ENCODE results near the gene SSX4B. TPM values are rescaled to one million over a fixed set of nuclear protein-coding genes. Genes with fewer than 3 reads are reported as not detected.
"Not testable (repeated sequence)": the region's sequence is repeated elsewhere in the genome, so short reads cannot be mapped to it uniquely, and the experiment has no call there.

Gene SSX4B, protein sequence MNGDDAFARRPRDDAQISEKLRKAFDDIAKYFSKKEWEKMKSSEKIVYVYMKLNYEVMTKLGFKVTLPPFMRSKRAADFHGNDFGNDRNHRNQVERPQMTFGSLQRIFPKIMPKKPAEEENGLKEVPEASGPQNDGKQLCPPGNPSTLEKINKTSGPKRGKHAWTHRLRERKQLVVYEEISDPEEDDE
- total RNA-seq (ENCODE audit: insufficient read depth, low replicate concordance), result not detected

DNA sequence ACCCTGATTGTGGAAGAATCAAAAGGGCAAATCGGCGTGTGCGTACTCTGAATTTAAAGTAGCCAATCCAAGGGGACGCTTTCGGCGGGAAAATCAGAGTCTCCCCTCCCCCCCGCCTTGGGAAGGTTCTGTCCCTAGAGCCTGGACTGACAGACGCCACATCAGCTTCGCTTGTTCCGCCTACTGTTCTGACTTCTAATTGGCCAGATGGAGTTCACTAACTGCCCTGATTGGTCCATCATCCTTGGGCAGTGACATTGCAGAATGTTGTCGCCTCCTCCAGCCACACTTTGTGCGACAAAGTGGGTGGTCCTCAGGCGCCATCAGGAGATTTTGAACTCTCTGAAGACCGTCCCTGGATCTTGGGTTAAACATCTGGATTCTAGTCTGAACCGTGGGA, at the start of gene SSX4B:
TSS of gene SSX4B (minus strand) at position 101 of the 400 bp plus-strand sequence. CDS start 588 bp downstream, outside the sequence.
- not testable (repeated sequence) for DNase-seq (ENCODE audit: low spot score)

DNA sequence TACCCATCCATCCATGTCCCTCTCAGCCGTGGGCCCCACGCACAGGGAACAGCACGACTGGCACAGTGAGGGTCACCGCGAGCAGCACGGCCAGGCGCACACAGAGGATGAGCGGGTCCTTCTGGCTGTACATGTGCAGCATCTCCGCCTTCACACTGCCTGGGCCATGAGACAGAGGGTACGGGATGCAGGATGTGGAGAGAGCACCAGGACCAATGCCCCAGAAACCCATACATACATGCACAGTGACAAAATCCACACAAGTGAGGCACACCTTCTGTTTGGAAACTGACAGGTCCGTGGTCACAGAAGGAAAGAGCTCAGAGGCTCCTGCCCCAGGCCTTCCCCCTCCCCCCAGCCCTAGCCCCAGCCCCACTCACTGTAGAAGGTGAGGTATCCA, 48.8 kb upstream of the SSX4B start:
- DNase-seq (ENCODE audit: low spot score), result no peak

DNA sequence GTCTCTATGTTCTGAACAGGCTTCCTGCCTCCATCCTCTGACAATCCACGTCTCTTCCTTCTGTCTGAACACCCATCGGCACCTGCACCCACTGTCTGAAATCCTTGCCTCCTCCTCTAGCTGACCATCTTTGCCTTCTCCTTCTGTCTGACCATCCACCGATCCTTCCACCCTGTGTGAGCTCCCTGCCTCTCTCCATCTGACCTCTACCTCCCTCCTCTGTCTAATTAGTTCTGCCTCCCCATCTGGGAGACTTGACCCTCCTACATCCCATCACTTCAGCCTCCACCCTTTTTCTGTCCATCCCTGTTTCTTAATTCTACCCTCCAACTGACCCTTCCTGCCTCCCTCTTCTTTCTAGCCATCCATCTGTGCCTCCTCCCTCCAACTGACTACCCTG, 48.3 kb upstream of the SSX4B start:
- DNase-seq (ENCODE audit: low spot score), result no peak

DNA sequence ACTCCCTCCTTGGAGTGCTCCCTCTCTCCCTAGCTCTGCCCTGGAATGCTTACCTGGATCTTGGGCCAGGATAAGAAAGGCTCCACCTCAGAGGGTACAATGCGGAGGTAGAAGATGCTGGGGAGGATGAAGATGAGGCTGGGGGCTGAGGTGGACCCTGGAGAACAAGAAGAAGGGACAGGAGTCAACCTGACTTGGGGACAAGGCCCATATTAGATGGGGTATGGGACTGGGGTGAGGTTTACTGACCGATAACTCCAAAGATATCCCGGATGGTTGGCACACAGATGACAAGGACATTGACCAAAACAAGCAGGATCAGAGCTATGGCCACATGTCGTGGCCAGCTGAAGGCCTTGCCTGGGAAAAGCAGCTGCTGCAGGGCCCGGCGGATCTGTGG, 47.7 kb upstream of the SSX4B start:
- no peak for DNase-seq (ENCODE audit: low spot score)

DNA sequence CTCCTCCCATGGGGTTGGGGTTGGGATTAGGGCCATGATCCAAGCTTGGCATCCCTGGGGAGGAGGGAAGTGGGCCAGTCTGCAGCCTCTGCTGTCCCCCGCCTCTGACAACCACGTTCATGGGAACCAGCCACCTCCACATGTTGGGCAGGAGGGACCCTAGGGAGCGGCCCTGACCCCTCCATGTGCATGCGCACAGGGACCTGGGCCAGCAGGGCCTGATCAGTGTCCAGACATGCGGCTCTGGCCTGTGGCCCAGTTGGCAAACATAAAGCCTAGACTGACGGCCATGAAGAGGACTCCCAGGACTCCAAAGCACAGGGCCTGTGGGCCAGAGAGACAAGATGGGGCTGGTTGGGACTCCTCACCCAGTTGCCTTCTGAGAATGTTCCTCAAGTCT, 47.0 kb upstream of the SSX4B start:
- DNase-seq (ENCODE audit: low spot score), result no peak

DNA sequence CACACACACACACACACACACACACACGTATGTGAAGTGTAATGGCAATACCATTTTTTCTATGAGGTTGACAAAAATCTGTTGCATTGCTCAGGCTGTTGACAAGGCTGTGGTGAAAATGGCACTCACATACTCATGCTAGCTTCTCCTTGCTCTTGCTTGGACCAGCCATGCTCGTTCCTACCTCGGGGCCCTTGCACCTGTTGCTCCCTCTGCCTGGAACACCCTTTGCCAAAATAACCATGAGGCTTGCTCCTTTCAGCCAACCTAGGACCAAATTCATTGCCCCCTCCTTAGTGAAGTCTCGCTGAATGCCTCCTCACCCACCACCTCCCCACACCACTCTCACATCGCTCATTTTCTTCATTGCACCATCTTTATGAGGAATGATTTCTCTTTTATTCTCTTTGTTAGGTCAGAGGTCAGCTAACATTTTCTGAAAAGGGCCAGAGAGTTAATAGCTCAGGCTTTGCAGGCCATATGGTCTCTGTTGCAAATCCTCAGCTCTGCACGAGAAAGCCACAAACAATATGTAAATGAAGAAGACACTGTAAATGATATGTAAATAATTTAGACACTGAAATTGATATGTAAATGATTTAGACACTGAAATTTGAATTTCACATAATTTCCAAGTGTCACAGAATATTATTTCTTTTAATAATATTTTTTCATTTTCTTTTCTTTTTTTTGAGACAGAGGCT, 45.0 kb upstream of the SSX4B start:
- DNase-seq (ENCODE audit: low spot score), result no peak

DNA sequence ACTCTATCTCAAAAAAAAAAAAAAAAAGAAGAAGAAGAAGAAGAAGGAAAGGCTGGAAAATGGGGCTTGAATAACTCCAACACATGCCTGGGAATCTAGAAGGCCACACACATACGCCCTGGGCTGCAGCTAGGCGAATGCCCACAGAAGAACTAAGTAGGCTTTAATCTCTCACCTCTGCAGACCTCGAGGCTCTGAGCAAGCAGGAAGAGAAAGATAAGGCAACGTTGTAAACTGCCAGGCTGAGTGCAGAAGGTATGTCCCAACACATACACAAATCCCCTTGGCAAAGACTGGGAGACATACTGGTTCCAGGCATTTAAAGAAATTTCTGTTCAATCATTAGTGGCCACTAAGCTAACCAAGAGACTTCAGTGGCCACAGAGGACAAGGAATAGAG, 39.9 kb upstream of the SSX4B start:
- no peak for DNase-seq (ENCODE audit: low spot score)

DNA sequence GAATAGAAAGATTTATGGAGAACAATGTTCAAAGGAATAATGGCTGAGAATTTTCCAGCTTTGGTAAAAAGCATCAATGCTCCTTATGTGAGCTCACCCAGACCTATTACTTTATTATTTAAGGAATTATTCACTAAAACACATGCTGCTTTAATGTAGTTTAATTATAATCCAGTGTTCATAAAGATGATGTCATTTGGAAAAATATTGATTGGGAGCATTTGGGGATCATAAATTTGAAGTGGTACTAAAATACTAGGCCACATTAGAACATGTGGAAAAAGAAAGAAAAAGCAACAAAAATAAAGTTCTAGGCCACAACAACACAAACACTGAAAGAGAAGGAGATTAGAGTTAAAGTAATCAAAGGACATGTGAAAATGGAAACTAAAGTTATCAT, 38.3 kb upstream of the SSX4B start:
- no peak for DNase-seq (ENCODE audit: low spot score)

DNA sequence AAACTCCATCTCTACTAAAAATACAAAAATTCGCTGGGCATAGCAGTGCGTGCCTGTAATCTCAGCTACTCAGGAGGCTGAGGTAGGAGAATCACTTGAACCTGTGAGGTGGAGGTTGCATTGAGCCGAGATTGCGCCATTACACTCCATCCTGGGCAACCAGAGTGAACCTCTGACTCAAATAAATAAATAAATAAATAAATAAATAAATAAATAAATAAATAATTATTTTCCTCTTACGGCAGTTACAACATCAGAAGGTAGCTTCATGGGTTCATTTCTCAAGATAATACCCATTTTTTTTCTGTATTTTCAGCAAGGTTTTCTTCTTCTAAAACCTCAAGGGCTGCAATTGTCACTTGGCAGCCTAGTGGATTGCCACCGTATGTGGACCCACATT, 35.4 kb upstream of the SSX4B start:
- not testable (repeated sequence) for DNase-seq (ENCODE audit: low spot score)

DNA sequence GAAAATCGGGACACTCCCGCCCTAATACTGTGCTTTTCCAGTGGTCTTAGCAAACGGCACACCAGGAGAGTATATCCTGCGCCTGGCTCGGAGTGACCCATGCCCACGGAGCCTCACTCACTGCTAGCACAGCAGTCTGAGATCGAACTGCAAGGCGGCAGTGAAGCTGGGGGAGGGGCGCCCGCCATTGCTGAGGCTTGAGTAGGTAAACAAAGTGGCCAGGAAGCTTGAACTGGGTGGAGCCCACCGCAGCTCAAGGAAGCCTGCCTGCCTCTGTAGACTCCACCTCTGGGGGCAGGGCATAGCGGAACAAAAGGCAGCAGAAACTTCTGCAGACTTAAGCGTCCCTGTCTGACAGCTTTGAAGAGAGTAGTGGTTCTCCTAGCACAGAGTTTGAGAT, 22.0 kb upstream of the SSX4B start:
- DNase-seq (ENCODE audit: low spot score), result not testable (repeated sequence)

DNA sequence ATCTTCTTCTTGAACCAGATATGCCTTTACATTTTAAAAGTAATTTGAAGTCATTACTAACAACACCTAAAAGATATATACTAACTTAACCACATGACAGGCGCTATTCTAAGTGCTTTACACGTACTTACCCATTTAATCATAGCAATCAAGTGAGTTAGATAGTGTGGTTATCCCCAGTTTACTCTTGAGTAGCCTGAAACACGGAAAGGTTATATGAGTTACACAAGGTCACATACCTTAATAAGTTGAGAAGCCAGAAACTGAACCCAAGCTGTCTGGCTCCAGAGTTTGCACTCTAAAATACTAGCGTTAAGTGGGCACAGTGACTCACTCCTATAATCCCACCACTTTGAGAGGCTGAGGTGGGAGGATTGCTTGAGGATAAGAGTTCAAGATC, 18.4 kb upstream of the SSX4B start:
- not testable (repeated sequence) for DNase-seq (ENCODE audit: low spot score)

DNA sequence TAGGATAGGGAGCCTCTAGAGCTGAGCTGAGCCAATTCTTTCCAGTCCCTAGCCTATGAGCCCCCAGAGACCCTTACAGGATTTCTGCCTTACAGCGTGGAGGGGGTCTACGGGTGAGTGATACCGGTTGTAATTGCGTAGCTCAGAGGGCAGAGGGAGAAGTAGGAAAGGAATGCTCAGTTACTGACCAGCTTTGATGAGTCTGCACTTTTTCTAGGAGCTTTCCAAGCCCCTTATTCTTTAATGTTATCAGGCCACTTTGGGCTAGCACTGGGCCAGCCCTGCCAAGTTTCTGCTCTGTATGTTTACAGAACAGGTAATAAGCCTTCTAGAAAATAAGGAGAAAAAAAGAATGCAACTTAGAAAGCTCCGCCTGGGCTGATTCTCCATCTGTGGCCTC, 17.8 kb upstream of the SSX4B start:
- DNase-seq (ENCODE audit: low spot score), result not testable (repeated sequence)

DNA sequence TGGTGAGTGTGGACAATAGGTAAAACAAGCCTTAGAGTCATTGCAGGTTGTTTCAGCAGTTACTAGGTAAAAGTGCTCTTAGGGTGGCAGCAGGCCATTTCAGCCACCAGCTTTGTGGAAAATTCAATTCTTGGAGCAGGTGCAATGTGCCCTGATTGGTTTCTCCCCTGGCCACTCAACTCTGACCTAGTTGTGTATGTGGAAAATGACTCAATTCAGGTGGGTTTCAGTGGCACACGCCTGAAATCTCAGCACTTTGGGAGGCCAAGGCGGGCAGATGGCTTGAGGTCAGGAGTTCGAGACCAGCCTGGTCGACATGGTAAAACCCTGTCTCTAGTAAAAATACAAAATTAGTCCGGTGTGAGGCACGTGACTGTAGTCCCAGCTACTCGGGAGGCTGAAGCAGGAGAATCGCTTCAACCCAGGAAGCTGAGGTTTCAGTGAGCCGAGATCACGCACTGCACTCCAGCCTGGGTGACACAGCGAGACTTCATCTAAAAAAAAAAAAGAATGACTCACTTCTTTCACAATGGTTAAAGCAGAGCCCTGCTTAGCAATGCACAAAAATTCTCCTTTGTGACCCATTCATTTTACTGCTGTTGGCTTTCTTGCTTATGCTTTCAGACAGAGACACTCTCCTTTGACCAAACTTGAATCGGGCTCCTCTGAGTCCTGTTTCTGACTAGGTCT, 15.4 kb upstream of the SSX4B start:
- not testable (repeated sequence) for DNase-seq (ENCODE audit: low spot score)

DNA sequence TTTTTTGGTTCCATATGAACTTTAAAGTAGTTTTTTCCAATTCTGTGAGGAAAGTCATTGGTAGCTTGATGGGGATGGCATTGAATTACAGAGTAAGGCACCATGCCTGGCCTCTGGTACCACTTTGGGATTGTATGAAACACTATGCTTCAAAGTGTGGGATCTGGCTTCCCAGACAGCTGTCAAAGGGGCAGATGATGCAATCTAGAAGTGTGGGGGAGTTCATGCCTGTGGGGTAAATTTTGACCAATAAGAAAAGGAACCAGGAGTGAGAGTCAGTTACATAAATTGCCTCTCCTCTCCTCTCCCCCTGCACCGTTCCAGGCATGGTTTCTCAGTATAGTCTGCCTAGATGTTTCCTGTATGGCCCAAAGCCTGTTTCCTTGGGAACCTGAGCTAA, 13.9 kb downstream of the SSX4B start:
- DNase-seq (ENCODE audit: low spot score), result not testable (repeated sequence)

DNA sequence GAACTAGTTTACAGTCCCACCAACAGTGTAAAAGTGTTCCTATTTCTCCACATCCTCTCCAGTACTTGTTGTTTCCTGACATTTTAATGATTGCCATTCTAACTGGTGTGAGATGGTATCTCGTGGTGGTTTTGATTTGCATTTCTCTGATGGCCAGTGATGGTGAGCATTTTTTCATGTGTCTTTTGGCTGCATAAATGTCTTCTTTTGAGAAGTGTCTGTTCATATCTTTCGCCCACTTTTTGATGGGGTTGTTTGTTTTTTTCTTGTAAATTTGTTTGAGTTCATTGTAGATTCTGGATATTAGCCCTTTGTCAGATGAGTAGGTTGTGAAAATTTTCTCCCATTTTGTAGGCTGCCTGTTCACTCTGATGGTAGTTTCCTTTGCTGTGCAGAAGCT, 14.8 kb downstream of the SSX4B start:
- not testable (repeated sequence) for DNase-seq (ENCODE audit: low spot score)

DNA sequence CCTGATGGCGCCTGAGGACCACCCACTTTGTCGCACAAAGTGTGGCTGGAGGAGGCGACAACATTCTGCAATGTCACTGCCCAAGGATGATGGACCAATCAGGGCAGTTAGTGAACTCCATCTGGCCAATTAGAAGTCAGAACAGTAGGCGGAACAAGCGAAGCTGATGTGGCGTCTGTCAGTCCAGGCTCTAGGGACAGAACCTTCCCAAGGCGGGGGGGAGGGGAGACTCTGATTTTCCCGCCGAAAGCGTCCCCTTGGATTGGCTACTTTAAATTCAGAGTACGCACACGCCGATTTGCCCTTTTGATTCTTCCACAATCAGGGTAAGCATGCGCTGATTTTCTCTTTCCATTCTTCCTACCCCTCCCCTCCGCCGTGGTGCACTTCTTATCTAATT, 28.5 kb downstream of the SSX4B start, which contains the start of gene SSX4:
TSS of gene SSX4 (plus strand) at position 301 of the 400 bp plus-strand sequence. CDS start 515 bp downstream, outside the sequence.
- DNase-seq (ENCODE audit: low spot score), result not testable (repeated sequence)

DNA sequence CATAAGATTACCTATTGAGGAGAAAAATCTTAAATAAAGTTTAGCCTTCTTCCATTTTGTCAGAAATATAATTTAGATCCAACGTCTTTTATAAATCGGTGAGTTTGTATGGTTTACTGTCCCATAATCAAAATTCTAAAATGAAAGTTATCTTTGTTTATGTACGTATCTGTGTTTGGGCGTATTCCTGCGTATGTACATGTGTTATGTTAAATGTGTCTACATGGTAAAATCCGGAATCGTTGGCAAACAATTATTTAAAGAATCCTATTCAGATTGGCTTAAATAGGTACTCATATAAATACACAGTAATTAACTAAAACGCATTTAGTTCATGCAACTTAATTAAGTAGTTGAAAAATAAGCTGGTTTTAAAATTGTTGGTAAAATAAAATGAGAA, 41.4 kb downstream of the SSX4B start:
- DNase-seq (ENCODE audit: low spot score), result not testable (repeated sequence)

DNA sequence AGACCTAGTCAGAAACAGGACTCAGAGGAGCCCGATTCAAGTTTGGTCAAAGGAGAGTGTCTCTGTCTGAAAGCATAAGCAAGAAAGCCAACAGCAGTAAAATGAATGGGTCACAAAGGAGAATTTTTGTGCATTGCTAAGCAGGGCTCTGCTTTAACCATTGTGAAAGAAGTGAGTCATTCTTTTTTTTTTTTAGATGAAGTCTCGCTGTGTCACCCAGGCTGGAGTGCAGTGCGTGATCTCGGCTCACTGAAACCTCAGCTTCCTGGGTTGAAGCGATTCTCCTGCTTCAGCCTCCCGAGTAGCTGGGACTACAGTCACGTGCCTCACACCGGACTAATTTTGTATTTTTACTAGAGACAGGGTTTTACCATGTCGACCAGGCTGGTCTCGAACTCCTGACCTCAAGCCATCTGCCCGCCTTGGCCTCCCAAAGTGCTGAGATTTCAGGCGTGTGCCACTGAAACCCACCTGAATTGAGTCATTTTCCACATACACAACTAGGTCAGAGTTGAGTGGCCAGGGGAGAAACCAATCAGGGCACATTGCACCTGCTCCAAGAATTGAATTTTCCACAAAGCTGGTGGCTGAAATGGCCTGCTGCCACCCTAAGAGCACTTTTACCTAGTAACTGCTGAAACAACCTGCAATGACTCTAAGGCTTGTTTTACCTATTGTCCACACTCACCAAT, 43.9 kb downstream of the SSX4B start:
- not testable (repeated sequence) for DNase-seq (ENCODE audit: low spot score)

DNA sequence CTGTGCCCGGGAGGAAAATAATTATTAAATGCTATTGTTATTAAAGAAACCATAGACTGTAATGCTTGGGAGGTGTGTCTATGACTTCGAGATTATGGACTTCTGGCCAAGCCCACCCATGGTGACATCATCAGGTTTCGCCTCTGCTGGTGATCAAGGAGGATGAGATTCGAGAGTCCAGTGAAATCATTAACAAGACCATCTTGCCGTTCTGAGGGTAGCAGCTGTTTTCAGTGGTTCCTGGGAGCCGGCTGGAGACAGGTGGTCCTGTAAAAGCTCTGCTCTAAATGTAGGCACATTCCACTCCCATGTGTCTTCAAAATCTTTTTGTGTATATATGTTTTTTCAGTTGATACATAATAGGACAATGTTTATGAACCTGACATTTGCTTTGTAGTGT, 52.5 kb downstream of the SSX4B start:
- DNase-seq (ENCODE audit: low spot score), result not testable (repeated sequence)

DNA sequence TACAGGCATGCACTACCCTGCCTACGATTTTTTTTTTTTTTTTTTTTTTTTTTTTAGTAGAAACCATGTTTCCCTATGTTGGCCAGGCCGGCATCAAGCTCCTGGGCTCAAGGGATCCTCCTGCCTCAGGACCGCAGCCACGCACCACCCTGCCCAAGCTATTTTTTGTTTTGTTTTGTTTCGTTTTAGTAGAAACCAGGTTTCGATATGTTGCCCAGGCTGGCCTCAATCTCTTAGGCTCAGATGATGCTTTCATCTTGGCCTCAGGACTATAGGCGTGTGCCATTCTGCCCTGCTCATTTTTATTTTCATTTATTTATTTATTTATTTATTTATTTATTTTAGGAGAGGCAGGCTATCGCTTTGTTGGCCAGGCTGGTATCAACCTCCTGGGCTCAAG, 54.1 kb downstream of the SSX4B start:
- no peak for DNase-seq (ENCODE audit: low spot score)

DNA sequence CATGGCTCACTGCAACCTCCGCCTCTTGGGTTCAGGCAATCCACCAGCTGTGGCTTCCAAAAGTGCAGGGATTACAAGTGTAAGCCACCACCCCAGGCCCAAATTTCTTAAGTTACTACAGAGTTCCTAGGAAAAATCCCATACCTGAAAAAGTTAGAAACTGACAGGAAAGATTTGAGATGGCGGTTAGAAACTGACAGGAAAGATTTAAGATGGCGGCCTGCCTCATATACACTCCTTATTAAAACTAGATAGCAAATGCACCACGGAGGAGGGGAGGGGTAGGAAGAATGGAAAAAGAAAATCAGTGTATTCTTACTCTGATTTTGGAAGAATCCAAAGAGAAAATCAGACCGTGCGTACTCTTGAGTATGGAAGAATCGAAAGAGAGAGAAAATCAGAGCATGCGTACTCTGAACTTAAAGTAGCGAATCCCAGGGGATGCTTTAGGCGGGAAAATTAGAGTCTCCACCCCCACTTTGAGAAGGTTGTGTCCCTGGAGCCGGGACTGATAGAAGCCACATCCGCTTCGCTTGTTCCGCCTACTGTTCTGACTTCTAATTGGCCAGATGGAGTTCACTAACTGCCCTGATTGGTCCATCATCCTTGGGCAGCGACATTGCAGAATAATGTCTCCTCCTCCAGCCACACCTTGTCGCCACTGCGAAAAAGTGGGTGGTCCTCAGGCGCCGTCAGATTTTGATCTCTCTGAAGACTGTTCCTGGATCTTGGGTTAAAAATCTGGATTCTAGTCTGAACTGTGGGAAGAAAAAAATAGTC, 55.3 kb downstream of the SSX4B start, which contains the start of gene SSX3:
TSS of gene SSX3 (minus strand) at position 389 of the 780 bp plus-strand sequence. CDS start 1,454 bp downstream, outside the sequence.
- not testable (repeated sequence) for DNase-seq (ENCODE audit: low spot score)

All from umbilical cord (tissue), 2 donors.